Liver (tissue), 9 donors: ENCODE measurements around the gene POP4. TPM values are rescaled to one million over a fixed set of nuclear protein-coding genes. Genes with fewer than 3 reads are reported as not detected.

Source experiments
- DNase-seq: peaks from one replicate; pipeline ENCODE4 v3.0.0-alpha.2; 2017; ENCODE audit warnings: low spot score
- H3K27ac ChIP-seq, 2 donors: one replicate each; pipeline ENCODE4 v1.7.0; 2013; ENCODE audit warnings: inconsistent platforms in 2 of 2, low read length in 2 of 2, control low read depth in 1 of 2, low read depth in 1 of 2, mild to moderate bottlenecking in 1 of 2
- H3K27me3 ChIP-seq, 4 donors: one replicate each; pipeline versions ENCODE4 v1.6.1 to v1.7.0; 2013; ENCODE audit warnings: low read length in 3 of 4, inconsistent platforms in 1 of 4, mild to moderate bottlenecking in 1 of 4, moderate library complexity in 1 of 4; ENCODE audit not compliant: control insufficient read depth in 4 of 4, insufficient read depth in 4 of 4
- H3K36me3 ChIP-seq, 4 donors: one replicate each; pipeline versions ENCODE4 v1.6.1 to v1.7.0; 2013; ENCODE audit warnings: low read length in 3 of 4, mild to moderate bottlenecking in 3 of 4, low read depth in 1 of 4, moderate library complexity in 1 of 4; ENCODE audit not compliant: control insufficient read depth in 4 of 4, insufficient read depth in 3 of 4
- H3K4me1 ChIP-seq, 4 donors: one replicate each; pipeline versions ENCODE4 v1.6.1 to v1.7.0; 2013; ENCODE audit warnings: low read length in 3 of 4, mild to moderate bottlenecking in 3 of 4, moderate library complexity in 1 of 4; ENCODE audit not compliant: control insufficient read depth in 4 of 4, insufficient read depth in 4 of 4
- H3K4me3 ChIP-seq, 3 donors: one replicate each; pipeline versions ENCODE4 v1.6.1 to v1.7.0; 2013; ENCODE audit warnings: low read length in 3 of 3, control low read depth in 1 of 3, low read depth in 1 of 3, mild to moderate bottlenecking in 1 of 3
- H3K9ac ChIP-seq, 2 donors: one replicate each; pipeline ENCODE4 v1.7.0; 2013; ENCODE audit warnings: low read length in 2 of 2, mild to moderate bottlenecking in 2 of 2, moderate library complexity in 2 of 2, control low read depth in 1 of 2, low read depth in 1 of 2
- H3K9me3 ChIP-seq, 4 donors: one replicate each; pipeline versions ENCODE4 v1.6.1 to v1.7.0; 2013; ENCODE audit warnings: low read length in 3 of 4; ENCODE audit not compliant: control insufficient read depth in 4 of 4
- EGR1 ChIP-seq, 2 donors: IDR thresholded peaks; 2 replicates each; pipeline ENCODE4 v1.6.1; 2016 to 2018; ENCODE audit warnings: antibody characterized with exemption in 2 of 2, low read depth in 2 of 2
- FOXA1 ChIP-seq: IDR thresholded peaks from 2 replicates; pipeline ENCODE4 v1.6.1; 2016; ENCODE audit warnings: antibody characterized with exemption
- FOXA2 ChIP-seq: IDR thresholded peaks from 2 replicates; pipeline ENCODE4 v1.6.1; 2016; ENCODE audit warnings: antibody characterized with exemption
- GABPA ChIP-seq, 2 donors: IDR thresholded peaks in 1 of 2; conservative IDR thresholded peaks in 1 of 2; 2 replicates each; pipeline ENCODE4 v1.6.1; 2016; ENCODE audit warnings: antibody characterized with exemption in 2 of 2, mild to moderate bottlenecking in 1 of 2, moderate library complexity in 1 of 2
- HNF4A ChIP-seq, 2 donors: conservative IDR thresholded peaks; 2 replicates each; pipeline ENCODE4 v1.6.1; 2016; ENCODE audit warnings: antibody characterized with exemption in 2 of 2, mild to moderate bottlenecking in 2 of 2
- HNF4G ChIP-seq: IDR thresholded peaks from 2 replicates; pipeline ENCODE4 v1.6.1; 2016; ENCODE audit warnings: antibody characterized with exemption
- JUND ChIP-seq, 2 donors: IDR thresholded peaks; 2 replicates each; pipeline ENCODE4 v1.6.1; 2016; ENCODE audit warnings: antibody characterized with exemption in 2 of 2
- NR2F2 ChIP-seq: IDR thresholded peaks from 2 replicates; pipeline ENCODE4 v1.6.1; 2016; ENCODE audit warnings: antibody characterized with exemption
- RAD21 ChIP-seq, 2 donors: IDR thresholded peaks; 2 replicates each; pipeline ENCODE4 v1.6.1; 2016; ENCODE audit warnings: antibody characterized with exemption in 2 of 2, mild to moderate bottlenecking in 2 of 2
- RXRA ChIP-seq, 2 donors: IDR thresholded peaks; 2 replicates each; pipeline ENCODE4 v1.6.1; 2017 to 2018; ENCODE audit warnings: antibody characterized with exemption in 2 of 2, mild to moderate bottlenecking in 1 of 2
- SP1 ChIP-seq: IDR thresholded peaks from 2 replicates; pipeline ENCODE4 v1.6.1; 2018; ENCODE audit warnings: antibody characterized with exemption, mild to moderate bottlenecking
- TAF1 ChIP-seq: conservative IDR thresholded peaks from 2 replicates; pipeline ENCODE4 v1.6.1; 2016; ENCODE audit warnings: antibody characterized with exemption, mild to moderate bottlenecking
- YY1 ChIP-seq: IDR thresholded peaks from 2 replicates; pipeline ENCODE4 v1.6.1; 2016; ENCODE audit warnings: antibody characterized with exemption, mild to moderate bottlenecking
- WGBS: extraction: QIAGEN DNeasy Blood & Tissue Kit; methylation state at CpG from one replicate; pipeline ENCODE4 v1.1.7; 2013; 5-methylcytosine and 5-hydroxymethylcytosine counted together
- polyA plus RNA-seq, 2 donors: library from polyadenylated mRNA; stranded (reverse) in 1 of 2; unstranded in 1 of 2; fragments of 200-250 nt in 1 of 2; fragments of >200 nt in 1 of 2; fragmentation: Nextera tagmentation in 1 of 2; extraction: Ambion mirVana in 1 of 2; gene quantifications; one replicate each; pipeline versions ENCODE4 v1.2.1 to v1.2.3, GENCODE V29; 2013 to 2015
- total RNA-seq, 2 donors: library from RNA; depleted of rRNA; stranded (reverse); fragments of >200 nt; gene quantifications; one replicate each; pipeline ENCODE4 v1.2.3, GENCODE V29; 2014
- TF ChIP-seq, protein P1 (sequence below): IDR thresholded peaks from 2 replicates; pipeline ENCODE4 v1.6.1; 2016; ENCODE audit warnings: antibody characterized with exemption
- TF ChIP-seq, protein P2 (sequence below): IDR thresholded peaks from 2 replicates; pipeline ENCODE4 v1.6.1; 2016; ENCODE audit warnings: antibody characterized with exemption
- TF ChIP-seq, protein P3 (sequence below): fragments of 150-350 bp; IDR thresholded peaks from 2 replicates; pipeline ENCODE4 v1.5.1; 2017; ENCODE audit warnings: improper control_type of control experiment, low read depth, low read length; ENCODE audit not compliant: missing input control
- TF ChIP-seq, protein P4 (sequence below): IDR thresholded peaks from 2 replicates; pipeline ENCODE4 v1.6.1; 2016; ENCODE audit warnings: antibody characterized with exemption
- donor health status: healthy.
- donor health status: healthy.
- donor health status: healthy.
- donor health status: healthy.
- donor health status: healthy.

The POP4 gene
- total and polyA plus RNA-seq, 4 donors = 33.7 to 61.6 (median 38.9) TPM

DNA sequence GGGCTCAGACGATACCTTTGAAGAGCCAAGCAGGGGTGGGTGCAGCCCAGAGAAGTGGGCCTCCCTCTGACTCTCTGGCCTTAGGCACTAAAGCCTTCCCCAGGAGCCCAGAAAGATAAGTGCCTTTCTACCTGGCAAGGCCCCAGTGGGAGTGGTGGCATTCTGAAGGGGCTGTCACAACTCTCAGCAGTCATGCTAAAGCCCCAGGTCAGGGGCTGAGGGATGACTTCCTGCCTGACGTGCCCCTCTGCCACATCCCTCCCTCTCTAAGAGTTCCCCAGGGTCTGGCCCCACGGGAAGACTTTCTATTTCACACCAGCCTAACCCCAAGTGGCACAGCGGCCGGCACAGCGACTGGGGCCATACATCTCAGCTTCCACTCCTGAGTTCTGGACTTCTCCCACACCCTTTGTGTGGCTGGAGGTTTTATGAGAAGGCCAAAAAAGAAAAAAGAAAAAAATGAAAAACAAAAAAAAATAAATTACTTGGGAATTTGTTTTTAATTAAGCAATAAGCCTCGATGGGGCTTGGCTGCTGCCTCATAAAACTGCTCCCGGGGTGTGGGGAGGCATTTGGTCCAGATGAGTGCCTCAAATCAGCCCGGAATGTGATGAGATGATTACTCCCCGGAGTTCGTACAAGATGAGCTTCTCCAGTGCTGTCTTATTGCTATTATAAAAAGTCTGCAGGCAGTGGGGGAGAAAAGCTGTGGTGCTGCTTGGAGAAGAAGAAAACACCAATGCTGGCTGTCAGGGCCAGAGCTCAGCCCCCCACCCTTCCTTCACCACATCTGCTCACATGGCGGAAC, 30.7 kb downstream of the POP4 start:
- Histone ChIP-seq H3K9ac (no peak overlapping the region), H3K27ac (no peak overlapping the region), H3K4me1 (no peaks in the 10 kb centered on the region), H3K36me3 (no peaks in the 10 kb centered on the region), H3K9me3 (peaks cover 0 to 2% (median 0%) of the 10 kb centered on the region in 4 donors), H3K4me3 (no peak overlapping the region), H3K27me3 (no peaks in the 10 kb centered on the region)
- 75% methylated on average over 12 of the region's 12 CpGs for WGBS
- DNase-seq = no peak
- TF ChIP-seq, protein P1, sequence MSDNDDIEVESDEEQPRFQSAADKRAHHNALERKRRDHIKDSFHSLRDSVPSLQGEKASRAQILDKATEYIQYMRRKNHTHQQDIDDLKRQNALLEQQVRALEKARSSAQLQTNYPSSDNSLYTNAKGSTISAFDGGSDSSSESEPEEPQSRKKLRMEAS = no peak
- TF ChIP-seq HNF4G (no peak), YY1 (no peak)
- TF ChIP-seq, protein P2, sequence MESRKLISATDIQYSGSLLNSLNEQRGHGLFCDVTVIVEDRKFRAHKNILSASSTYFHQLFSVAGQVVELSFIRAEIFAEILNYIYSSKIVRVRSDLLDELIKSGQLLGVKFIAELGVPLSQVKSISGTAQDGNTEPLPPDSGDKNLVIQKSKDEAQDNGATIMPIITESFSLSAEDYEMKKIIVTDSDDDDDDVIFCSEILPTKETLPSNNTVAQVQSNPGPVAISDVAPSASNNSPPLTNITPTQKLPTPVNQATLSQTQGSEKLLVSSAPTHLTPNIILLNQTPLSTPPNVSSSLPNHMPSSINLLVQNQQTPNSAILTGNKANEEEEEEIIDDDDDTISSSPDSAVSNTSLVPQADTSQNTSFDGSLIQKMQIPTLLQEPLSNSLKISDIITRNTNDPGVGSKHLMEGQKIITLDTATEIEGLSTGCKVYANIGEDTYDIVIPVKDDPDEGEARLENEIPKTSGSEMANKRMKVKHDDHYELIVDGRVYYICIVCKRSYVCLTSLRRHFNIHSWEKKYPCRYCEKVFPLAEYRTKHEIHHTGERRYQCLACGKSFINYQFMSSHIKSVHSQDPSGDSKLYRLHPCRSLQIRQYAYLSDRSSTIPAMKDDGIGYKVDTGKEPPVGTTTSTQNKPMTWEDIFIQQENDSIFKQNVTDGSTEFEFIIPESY = no peak
- TF ChIP-seq, protein P3, sequence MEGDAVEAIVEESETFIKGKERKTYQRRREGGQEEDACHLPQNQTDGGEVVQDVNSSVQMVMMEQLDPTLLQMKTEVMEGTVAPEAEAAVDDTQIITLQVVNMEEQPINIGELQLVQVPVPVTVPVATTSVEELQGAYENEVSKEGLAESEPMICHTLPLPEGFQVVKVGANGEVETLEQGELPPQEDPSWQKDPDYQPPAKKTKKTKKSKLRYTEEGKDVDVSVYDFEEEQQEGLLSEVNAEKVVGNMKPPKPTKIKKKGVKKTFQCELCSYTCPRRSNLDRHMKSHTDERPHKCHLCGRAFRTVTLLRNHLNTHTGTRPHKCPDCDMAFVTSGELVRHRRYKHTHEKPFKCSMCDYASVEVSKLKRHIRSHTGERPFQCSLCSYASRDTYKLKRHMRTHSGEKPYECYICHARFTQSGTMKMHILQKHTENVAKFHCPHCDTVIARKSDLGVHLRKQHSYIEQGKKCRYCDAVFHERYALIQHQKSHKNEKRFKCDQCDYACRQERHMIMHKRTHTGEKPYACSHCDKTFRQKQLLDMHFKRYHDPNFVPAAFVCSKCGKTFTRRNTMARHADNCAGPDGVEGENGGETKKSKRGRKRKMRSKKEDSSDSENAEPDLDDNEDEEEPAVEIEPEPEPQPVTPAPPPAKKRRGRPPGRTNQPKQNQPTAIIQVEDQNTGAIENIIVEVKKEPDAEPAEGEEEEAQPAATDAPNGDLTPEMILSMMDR = no peak

DNA sequence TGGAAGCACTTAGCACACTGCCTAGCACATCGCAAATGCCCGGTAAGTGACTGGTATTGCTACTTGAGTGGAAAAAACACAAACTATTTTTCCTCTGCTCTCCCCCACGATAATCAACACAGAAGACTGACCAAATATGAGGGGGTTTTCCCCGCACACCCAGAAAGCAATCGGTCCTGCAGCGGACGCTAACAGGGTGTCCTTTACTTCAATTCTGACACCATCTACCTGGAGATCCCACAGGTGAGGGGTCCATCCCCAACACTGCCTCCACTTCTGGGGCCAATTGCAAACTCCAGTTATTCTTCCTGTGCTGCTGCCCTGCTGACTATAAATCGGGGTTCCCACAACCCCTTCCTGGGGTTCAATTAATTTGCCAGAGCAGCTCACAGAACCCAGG, 33.0 kb downstream of the POP4 start:
- no peaks in the 10 kb centered on the region for H3K27me3 ChIP-seq
- H3K4me3 ChIP-seq = no peak overlapping the region
- no peak for DNase-seq
- no peaks in the 10 kb centered on the region for H3K4me1 ChIP-seq
- H3K36me3 ChIP-seq = no peaks in the 10 kb centered on the region
- TF ChIP-seq, protein P1 = no peak
- no peak for TF ChIP-seq RAD21 (IDR thresholded peaks at IDR 0.05)
- no peak for TF ChIP-seq HNF4A (conservative IDR thresholded peaks at IDR 0.05)
- no peak for TF ChIP-seq GABPA (IDR thresholded peaks at IDR 0.05 in 1 of 2, conservative IDR thresholded peaks at IDR 0.05 in 1 of 2)
- no peak for TF ChIP-seq YY1
- no peak for TF ChIP-seq NR2F2
- no peak for TF ChIP-seq JUND (IDR thresholded peaks at IDR 0.05)
- TF ChIP-seq FOXA2 = no peak
- no peak for TF ChIP-seq FOXA1
- no peak for TF ChIP-seq HNF4G
- no peak for TF ChIP-seq TAF1
- TF ChIP-seq EGR1 (IDR thresholded peaks at IDR 0.05; ENCODE audit: low read depth in 2 of 2) = no peak
- no peak for TF ChIP-seq RXRA (IDR thresholded peaks at IDR 0.05)
- TF ChIP-seq, protein P3 = no peak
- no peak for TF ChIP-seq SP1
- TF ChIP-seq, protein P4, sequence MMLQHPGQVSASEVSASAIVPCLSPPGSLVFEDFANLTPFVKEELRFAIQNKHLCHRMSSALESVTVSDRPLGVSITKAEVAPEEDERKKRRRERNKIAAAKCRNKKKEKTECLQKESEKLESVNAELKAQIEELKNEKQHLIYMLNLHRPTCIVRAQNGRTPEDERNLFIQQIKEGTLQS = no peak
- WGBS = 87% methylated on average over 8 of the region's 8 CpGs
- no peak overlapping the region for H3K9ac ChIP-seq
- H3K9me3 ChIP-seq = no peaks in the 10 kb centered on the region
- H3K27ac ChIP-seq = no peak overlapping the region
